HG03103 (cell line): ENCODE results near the gene NACAD.

Experiments used
- ATAC-seq: cut with Tn5 transposase; IDR thresholded peaks from one replicate; pipeline ENCODE4 v1.9.1; 2021; ENCODE audit warnings: low read depth; ENCODE audit not compliant: unreplicated experiment

NACAD gene

DNA sequence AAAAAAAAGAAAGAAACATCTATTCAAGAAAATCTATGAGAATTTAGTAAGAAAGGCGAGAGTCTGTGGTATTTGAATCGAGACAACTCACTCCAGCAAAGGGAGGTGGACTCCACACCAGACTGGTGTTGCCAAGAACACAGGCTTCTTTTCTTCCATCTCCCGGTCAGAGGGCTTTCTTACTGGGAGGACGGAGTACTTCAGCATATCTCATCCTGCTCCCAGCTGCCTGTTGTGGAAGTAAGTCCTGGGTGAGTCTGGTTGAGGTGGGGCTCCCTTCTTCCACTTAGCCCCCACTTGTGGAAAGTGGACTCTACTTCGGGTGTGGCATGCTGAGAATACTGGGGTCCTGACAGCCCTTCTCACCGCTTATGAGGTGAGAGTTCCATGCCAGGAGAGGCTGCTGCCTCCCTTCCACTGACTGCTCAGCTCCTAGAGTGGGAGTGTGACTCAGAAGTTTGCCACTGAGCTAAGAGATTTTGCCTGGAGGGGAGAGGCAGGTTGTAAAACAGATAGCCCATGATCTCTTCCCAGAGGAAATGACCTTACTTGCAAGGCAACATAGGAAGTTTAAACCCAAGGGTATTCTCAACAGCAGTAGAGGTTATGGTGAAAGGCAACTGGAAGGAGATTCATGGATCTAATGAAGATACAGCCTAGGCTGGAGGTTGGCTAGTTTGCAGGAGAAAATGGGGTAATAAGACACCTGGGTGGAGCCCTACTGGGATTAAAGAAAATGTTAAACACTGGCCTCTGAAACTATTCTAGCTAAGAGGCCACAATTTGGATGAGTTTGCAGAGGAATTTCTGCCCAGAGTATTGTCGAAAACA lies 3.5 kb upstream of the NACAD start:
- ATAC-seq, result no peak

DNA sequence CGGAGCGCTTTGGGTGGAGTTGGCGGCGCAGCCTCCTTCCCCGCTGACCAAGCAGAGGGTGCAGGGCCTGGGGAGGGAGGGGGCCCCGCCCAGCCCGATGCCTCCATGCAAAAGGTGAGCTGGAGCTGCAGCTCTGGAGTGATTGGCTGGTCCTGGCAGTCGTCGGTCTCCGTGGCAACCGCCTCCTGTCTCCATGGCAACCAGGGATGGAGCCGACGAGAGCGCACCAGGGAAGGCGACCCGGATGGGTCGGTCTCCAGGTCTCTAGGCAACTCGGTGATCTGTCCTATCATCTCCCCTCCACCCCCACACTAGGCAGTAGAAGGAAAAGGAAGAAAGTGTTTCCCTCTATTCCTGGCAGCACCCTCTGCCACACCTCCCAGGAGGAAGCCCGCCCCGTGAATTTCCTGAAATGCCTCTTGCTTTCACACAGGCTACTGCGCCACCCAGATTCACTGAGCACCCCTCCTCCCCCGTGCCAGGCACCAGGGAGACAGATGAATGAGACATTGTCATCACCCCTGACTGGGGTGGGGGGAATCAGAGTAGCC lies 647 bp upstream of the NACAD start:
- no peak for ATAC-seq

GRCh38 chr7:45088146-45088701 lies 545 bp downstream of the NACAD start:
- ATAC-seq, result no peak

GRCh38 chr7:45087301-45088145 lies 1.2 kb downstream of the NACAD start:
- no peak for ATAC-seq

DNA sequence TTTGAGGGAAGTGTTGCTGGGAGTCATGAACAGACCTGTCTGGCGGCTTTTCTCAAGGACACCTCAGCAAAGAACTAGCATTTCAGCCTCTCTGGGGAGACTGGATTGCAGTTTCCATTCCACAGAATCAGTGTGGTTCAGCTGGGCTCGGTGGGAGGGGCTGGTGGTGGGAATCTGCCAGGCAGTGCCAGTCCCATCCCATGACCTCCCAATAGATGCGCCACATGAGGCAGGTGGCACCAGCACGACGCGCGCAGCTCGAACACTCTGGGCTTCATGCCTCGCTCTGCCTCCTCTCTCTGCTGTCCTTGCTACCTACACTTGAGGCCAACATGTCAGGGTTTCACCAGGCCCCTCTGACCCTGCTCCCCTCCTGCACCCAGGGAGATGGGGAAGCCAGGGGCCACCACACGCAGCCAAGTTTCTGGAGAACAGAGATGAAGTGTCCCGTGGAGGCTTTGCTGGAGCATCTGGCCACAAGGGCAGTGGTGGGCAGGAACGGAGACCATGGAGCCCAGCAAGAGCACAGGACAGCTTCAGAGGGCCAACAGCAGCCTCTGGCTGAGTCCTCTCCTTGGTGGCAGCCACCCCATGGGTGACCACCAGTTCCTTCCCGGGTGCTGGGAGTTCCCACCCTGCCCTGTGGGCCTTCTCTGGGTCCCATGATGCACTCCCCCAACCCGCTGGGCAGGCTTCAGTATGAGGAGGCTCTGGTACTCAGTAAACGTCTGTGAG lies 2.3 kb downstream of the NACAD start:
- ATAC-seq, result no peak

DNA sequence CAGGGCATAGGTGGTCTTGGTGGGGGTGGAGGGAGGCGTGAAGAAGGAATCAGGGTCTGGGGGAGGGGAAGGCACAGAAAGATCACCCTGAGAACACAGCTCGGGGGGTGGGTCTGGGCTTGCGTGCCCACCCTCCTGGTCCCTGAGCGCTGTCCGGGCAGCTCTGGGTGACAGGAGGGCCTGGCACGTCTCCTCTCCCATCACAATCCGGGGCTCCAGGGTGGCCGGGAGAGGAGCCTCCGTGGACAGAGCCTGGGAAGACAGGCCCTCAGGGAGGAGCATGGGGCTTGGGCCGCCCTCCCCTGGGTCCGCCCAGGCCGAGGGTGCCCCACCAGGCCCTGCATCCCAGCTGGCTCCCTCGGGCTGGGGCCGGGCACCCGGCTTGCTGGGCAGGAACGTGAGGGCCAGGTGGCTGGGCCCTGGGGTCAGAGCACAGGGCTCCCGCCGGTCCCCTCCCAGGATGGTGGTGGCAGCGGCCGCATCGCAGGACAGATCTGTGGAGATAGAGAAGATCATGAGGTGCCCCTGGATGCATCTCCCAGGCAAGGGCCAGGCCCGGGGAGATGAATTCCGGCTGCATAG lies 3.1 kb downstream of the NACAD start:
- no peak for ATAC-seq

DNA sequence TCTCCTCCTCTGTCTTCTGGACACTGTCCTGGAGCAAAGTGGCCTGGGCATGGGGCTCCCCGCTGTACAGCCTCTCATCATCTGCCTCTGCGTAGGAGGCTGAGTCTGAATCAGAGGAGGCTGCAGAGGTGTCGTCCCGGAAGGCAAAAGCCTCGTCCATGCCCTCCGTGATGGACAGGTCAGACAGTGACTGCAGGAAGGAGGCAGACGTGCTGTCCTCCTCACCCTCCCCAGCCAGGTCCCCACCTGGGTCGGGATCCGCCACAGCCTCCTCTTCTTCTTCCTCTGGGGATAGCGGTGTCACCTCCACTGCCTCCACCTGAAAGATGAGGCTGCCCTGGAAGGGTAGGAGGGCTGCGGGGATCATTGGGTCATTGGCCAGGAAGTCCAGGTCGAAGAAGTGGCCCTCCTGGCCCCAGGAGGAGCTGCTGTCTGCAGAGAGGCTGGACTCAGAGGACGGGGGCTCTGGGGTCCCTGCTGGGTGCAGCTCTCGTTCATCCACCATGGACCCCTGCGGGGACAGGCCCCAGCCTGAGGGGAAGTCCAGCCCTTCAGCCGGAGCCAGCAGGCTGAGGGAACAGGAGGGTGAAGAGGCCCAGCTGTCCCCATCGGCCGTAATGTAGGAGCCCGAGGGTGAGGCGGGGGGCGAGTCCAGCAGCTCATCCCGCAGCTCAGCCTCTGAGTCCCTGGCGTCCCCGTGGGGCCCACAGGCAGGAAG lies 3.7 kb downstream of the NACAD start:
- no peak for ATAC-seq

GRCh38 chr7:45084336-45084735 lies 4.4 kb downstream of the NACAD start:
- no peak for ATAC-seq

GRCh38 chr7:45082831-45083331 lies 5.9 kb downstream of the NACAD start:
- no peak for ATAC-seq

DNA sequence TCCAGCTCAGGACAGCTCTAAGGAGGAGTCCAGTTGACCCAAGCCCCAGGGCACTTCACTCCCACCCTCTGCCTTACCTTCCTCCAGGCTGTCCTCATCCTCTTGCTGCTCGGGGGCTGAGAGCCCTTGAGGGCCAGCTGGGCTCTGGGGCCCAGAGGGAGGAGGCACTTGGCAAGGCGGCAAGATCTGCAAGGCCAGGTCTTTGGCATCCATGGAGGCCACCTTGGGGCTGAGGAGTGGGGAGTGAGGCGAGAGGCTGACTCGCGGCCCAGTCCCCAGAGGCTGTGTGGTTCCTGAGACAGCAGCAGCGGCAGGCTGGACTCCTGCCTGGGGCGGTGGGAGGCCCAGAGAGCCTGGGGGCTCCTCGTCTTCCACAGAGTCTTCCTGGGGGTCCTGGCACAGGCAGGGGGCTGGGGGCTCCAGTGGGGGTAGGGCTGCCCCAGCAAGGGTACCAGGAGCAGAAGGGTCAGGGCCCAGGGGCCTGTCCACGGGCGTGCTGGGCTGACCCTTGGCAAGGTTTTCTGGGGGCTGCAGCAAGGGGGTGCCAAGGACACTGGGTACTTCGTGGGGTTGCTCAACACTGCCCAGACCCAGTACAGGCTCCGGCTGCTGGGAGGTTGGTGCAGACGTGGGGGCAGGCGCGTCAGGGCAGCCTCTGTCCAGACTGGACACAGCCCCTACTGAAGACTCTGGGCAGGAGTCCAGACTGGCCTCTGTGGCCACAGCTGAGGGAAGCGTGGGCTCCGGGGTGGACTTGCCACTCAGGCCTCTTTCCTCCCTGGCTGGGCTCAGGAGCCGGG lies 6.5 kb downstream of the NACAD start:
- ATAC-seq, result no peak

- ATAC-seq, result no peak
Measured at GRCh38 chr7:45081670-45081974, 7.1 kb downstream of the NACAD start.

GRCh38 chr7:45080958-45081669 lies 7.7 kb downstream of the NACAD start:
- no peak for ATAC-seq

DNA sequence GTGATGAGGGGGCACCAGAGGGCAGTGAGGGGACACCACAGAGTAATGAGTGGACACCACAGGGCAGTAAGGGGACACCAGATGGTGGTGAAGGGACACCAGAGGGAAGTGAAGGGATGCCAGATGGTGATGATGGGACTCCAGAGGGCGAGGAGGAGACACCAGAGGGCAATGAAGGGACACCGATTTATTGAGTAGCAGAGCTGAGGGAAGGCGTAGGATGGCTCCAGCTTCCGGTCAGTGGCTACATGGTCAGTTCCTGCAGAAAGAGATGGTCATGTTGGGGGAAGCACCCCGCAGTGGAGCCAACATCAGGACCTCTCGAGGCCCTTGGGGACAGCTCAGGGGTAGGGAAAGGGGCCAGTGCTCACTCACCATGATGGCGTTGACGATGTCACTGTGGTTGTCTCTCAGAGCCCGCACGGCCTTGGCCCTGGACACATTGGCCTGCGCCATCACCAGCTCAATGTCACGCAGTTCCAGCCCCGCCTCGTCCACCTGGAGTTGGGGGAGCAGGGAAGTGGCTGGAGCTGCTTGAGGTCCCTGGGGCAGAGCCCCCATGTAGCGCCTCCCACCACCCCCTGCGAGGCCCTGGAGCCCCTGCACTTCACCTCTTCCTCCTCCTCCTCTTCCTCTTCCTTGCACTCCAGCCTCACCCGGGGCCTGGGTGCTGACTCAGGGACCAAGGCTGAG lies 8.4 kb downstream of the NACAD start:
- no peak for ATAC-seq

DNA sequence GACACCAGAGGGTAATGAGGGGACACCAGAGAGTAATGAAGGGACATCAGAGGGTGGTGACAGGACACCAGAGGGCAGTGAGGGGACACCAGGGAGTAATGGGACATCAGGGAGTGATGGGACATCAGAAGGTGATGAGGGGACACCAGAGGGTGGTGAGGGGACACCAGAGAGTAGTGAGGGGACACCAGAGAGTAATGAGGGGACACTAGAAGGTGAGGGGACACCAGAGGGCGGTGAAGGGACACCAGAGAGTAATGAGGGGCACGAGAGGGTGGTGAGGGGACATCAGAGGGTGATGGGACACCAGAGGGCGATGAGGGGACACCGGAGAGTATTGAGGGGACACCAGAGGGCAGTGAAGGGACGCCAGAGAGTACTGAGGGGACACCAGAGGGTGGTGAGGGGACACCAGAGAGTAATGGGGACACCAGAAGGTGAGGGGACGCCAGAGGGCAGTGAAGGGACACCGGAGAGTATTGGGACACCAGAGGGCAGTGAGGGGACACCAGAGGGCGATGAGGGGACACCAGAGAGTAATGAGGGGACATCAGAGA lies 10.6 kb downstream of the NACAD start:
- ATAC-seq, result no peak

DNA sequence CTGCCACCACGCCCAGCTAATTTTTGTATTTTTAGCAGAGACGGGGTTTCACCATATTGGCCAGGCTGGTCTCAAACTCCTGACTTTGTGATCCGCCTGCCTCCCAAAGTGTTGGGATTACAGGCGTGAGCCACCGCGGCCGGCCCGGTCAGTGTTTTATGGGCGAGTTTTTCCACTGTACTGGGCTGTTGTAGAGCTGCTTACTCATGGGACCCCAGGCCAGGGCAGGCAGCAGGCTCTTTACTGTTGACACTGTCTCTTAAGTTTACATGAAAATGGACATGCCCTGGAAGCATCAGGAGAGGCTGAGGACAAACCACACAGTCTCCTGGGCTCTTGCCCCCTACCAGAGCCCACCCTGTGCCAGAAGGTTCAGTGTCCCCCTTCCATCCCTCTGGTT lies 11.2 kb downstream of the NACAD start:
- no peak for ATAC-seq

GRCh38 chr7:45076946-45077345 lies 11.8 kb downstream of the NACAD start:
- no peak for ATAC-seq
